ENCODE measurements around the gene TSACC.
"Not testable (repeated sequence)": the region's sequence is repeated elsewhere in the genome, so short reads cannot be mapped to it uniquely, and the experiment has no call there.

Gene TSACC

DNA sequence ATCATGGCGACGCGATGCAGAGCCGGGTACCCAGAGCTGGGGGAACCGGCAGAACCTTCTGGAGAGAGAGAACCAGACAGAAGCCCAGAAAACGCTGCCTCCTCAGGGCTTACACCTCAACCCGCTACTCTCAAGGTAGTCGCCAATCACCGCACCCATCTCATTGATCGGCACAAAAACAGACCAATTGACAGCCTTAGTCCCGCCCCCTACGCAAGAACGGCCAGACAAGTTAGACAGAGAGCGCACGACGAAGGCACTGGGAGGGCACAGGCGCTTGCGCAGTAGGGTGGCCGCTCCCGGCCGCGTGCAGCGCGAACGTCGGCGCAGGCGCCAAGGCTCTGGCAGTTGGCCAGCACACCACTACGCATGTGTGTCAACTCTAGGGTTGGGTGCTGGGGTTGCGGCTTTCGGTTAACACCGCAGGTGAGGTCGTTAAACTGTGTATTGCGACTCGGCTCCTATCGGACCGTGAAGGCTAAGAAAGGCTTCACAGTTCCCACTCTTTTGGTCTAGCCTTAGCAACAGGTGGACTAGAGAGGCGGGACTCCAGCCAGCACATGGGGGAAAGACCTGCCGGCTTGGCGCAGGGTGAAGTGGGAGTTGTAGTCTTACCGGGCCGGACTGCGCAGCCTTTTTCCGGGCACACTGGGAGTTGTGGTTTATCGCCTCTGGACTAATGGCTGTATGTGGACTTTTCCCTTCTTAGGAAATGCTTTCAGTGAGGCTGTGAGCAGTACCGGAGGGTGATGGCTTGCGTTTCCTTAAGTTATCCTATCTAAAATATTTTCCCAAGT, at the start of gene TSACC, which contains the start of gene CCT3:
Gene TSACC (plus strand): TSS at position 347 of the 797 bp plus-strand sequence. CDS start 1,232 bp downstream, outside the sequence.
Gene CCT3 (minus strand): TSS at position 113 of the 797 bp plus-strand sequence. CDS start 108 bp downstream, at position 5.
- peak; percentile 100 for DNase-seq

DNA sequence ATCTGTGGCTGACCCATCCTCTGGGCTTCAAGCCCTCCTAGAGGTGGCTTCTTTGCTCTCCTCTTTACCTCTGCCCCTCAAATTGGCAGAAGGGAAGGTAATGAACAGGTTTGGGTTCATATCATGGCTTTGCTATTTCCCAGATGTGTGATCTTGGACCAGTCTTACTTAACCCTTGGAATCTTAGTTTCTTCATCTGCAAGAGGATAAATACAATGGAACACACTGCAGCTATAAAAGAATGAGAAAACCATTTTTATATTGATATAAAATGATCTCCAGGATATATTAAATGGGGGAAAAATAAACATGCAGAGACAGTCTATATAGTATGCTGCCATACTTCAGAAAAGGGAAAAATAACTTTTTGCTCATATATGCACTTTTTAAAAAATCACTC, 48.5 kb upstream of the TSACC start:
- DNase-seq = no peak

DNA sequence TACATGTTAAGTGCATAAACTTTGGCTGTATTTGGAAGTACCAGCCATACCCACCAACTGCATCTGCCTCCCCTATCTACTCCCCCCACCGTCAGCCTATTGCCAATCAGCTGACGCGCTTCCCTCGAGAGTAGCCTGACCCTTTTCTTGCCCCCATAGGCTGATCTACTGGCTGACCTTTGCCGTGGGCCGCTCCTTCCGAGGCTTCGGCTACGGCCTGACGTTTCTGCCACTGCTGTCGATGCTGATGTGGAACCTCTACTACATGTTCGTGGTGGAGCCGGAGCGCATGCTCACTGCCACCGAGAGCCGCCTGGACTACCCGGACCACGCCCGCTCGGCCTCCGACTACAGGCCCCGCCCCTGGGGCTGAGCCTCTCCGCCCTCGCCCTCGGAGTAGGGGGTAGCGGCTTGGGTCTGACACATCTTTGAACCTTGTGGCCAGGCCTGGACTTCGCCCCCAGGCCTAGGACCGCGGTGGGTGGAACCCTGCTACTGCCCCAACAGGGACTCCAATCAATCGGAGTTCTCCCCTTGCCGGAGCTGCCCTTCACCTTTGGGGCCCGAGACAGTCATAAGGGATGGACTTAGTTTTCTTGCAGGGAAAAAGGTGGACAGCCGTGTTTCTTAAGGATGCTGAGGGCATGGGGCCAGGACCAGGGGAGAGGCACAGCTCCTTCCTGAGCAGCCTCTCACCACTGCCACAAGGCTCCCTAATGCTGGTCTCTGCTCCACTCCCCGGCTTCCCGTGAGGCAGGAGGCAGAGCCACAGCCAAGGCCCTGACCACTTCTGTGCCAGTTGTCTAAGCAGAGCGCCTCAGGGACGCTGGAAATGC, 46.9 kb upstream of the TSACC start:
- DNase-seq = peak; percentile 17 to 67

DNA sequence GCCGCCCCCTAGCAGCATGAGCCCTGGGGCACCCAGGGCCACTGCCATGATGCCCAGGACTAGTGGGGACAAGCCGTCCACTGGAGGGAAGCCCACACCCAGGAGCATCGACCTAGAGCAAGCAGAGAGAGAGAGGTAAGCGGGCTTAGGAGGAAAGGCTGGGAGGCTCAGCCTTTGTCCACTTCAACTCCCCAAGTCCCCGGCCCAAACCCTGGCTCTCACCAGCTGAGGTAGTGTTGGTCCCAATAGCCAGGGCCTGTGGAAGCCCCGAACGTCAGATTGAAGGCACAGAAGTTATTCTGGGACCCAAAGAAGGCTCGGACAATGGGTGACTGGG, 45.3 kb upstream of the TSACC start:
- no peak for DNase-seq

DNA sequence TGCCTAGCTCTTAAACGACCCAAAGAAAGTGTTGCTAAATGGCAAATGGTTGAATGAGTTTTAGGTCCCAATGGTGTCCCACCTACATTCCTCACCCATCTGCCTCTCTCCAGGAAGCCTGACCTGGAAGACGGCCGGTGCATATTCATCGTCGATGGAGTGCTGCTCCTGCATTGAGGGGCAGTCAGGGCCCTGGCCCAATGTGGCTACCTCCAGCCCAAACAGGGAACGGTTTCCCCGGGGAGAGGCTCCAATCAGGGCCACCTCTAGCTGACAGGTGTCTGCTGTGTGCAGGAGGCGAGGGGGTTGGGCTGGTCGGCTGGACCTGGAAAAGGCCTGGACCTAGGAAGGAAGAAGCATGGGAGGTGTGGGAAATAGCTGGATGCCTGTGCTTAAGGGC, 44.4 kb upstream of the TSACC start:
- no peak for DNase-seq

DNA sequence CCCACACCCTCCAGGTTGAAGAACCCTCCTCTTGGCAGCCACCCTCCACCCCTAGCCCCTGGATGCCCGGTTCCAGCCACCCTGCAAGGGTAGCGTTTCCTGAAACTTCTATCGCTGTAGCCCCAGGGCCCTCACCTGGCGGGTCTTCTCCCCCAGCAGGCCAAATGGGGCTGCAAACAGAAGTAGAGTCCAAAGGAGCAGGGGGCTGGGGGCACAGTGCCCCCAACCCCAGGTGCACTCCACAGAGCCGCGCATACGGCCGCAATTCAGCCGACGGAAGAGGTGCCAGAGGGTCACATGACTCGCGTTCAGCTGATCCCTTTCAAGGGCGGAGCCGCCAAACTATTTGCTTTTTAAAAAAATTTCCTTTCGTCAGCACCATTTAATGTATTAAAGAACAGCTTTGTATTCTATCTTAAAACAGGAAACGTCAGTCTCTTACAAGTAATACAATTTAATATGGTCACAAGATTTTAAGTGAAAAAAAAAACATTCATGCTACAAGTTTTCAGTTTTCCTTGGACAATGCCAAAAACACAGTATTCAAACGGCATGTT, 42.9 kb upstream of the TSACC start, which contains the start of gene GLMP:
Gene GLMP (minus strand): TSS at position 289 of the 557 bp plus-strand sequence. CDS start 34 bp downstream, at position 255.
- peak; percentile 46 to 61 for DNase-seq

DNA sequence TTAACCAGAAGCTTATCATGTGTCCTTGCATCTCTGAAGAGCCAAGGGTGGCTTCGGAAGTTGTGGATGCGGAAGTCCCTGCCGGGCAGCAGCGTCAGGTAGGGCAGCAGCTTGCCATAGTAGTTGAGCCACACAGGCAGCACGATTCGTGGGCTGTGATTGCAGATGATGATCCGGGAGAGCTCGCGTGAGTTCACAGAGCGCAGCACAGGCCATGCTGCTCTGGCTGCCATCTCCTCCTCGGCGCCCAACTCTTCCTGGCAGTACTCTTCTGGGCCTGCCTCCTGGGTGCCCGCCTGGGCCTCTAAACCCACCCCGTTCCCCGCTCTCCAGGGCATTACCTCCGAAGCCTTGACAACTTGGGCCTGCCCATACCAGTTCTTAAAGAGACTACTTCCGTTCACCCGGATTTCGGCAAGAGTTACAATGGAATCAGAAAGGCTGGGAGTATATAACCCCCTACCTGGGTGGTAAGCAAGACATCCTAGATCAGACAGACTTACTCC, 39.4 kb upstream of the TSACC start, which contains the start of gene VHLL:
Gene VHLL (minus strand): TSS at position 456 of the 506 bp plus-strand sequence. CDS start 118 bp downstream, at position 338.
- no peak for DNase-seq

DNA sequence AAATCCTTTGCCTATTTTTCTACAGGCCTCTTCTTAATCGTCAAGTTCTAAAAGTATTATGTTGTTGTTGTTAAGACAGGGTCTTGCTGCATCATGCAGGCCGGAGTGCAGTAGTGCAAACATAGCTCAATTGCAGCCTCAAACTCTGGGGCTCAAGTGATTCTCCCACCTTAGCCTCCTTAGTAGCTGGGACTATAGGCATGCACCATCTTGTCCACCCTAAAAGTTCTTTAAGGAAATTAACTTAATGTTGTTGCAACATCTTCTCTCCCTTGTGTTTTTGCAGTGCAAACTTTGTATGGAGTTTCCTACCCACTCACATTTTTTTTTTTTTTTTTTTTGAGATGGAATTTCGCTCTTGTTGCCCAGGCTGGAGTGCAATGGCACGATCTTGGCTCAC, 35.1 kb upstream of the TSACC start:
- DNase-seq = no peak

DNA sequence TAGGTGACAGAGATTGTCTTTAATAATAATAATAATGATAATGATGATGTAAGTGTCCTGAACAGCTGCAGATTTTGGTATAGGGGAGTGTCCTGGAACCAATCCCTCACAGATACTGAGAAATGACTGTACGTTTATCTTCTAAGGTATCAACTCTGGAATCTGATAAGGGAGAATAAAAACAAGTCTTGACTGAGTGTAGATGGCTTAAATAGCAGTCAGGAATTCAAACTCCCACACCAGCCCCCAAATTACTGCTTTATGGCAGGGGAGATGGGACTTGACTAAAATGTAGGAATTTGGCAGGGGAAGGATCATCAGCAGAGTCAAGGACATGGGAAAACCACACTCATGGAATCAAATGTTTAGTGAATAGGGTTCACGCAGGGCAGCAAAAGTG, 33.1 kb upstream of the TSACC start:
- DNase-seq = no peak

DNA sequence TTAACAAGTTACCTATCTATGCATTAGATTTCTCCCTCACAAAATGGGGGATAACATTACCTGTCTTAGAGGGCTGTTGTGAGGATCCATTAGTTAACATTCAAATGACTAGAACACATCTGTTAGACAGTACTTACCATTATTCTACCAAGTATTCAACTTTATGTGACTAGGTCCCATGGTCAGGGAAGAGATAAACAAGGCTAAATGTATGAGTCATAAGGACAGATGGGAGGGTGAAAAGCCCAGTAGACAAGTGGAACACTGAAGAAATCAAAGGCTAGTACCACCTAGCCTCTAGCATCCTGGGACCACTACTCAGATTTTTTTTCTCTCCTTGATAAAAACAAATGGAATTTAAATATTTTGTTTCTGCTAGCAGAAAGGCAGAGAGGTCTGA, 30.2 kb upstream of the TSACC start:
- no peak for DNase-seq

DNA sequence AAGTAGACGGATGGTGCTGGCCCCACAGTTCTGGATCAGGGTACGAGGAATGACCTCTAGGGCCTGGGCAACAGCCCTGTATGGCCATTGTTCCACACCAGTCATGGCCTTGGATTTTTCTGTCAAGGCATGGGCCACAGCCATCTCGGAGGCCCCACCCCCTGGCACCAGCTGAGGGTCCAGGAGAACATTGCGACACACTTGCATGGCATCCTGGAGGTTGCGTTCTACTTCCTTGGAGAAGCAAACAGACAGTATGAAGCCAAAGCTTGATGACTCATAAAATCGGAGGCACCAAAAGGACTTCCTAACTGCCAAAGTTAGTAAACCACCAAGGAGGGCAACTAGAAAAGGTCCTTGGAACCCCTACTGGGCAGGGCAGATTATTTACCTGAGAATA, 27.4 kb upstream of the TSACC start:
- DNase-seq = no peak

DNA sequence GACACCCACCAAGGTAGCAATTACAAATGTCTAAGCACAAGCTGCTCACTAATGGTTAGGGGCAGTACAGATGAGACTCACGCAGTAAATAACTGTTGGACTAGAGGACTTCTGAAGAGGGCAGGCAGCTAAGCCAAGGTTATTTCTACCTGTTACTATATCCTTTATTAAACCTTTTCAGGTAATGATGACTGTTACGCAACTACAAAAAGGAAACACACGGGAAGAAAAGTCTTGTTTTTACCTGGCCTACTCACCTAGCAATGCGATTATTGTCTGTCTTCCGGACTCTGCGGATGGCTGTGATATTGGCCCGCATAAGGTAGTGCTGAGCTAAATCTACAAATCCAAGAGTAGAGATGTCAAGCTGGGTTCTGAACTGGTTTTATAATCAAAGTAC, 21.4 kb upstream of the TSACC start:
- DNase-seq = no peak

DNA sequence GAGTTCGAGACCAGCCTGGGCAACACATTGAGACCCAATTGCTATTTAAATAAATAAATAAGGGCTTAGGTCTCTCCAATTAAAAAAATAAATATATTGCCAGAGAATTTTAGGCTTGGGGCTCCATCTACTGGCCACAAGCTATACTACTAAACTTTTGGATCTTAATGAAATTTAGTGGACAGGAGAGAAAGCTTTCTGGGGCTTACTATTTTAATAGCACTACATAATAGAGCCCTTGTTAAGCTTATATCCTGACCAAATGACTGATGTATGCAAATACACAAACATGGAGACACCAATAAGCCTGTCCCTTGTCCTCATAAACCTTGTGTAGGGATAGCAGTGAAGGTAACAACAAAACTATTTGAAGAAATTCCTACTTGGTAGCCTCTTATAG, 18.7 kb upstream of the TSACC start:
- peak in 1 of 2 donors; percentile 45 for DNase-seq

DNA sequence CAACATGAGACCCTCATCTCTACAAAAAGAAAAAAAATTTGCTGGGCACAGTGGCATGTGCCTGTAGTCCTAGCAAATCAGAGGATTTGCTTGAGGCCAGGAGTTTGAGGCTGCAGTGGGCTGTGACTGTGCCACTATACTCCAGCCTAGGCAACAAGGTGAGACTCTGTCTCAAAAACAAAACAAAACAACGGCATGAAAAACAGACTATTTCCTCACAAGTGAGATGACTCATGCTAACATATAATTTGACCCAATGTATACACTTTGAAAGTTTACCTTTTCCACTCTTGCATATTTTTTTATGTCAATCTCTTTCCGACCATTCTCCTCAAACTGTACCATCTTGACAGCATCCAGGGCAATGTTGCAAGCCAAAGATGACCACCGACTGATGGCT, 17.8 kb upstream of the TSACC start:
- DNase-seq = no peak

DNA sequence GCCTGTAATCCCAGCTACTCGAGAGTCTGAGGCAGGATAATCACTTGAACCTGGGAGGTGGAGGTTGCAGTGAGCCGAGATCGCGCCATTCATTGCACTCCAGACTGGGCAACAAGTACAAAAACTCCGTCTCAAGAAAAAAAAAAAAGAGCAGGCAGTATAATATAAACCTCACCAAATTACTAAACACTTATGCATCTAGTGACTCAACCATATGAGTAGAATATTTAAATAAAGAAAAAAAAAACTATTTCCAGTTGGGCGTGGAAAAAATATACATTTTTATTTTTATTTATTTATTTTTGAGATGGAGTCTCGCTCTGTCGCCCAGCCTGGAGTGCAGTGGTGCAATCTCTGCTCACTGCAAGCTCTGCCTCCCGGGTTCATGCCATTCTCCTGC, 15.1 kb upstream of the TSACC start:
- DNase-seq = not testable (repeated sequence)

DNA sequence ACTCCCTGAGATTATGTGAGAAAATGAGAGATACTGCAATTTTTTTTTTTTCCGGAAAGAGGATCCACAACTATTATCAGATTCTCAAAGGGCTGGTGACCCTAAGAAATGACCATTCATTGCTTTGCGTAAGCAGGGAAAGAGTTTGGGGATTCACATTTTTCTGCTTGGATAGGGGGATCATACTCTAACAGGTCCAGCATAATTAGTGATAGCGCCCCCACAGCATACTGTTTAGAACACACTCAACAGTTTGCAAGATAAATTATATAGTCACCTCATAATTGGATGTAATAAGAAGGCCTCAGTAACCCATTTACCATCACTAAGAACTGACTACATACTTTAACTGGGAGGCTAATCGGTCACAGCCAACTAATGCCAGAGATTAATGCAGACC, 2.1 kb upstream of the TSACC start:
- peak in 1 of 2 donors; percentile 9 for DNase-seq

DNA sequence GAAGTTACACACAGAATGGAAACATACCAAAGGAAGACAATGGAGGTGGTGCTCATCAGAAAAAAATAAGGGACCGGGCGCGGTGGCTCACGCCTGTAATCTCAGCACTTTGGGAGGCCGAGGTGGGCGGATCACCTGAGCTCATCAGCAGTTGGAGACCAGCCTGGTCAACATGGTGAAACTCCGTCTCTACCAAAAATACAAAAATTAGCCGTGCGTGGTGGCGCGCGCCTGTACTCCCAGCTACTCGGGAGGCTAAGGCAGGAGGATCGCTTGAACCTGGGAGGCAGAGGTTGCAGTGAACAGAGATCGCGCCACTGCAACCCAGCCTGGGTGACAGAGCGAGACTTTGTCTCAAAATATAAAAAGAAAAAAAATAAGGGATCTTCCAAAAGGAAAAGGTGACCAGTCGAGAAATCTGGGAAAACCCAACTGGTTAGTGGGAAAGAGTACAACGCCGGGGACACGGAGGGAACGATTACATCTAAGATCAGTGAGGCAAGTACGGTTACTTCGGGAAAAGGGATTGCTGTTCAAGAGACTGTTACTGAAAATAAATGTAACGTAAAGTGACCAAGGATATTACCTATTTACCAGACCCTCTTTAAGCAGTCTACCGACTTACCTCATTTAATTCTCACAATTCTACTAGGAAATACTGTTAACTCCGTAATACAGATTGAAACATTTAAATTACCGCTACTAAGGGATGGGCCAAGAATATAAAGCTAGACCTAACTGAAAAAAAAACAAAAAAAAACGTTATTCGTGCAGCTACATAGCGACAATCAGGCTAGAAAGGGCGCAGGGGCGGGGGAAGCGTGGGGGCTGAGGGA, 1.1 kb upstream of the TSACC start:
- DNase-seq = peak in 1 of 2 donors; percentile 1

DNA sequence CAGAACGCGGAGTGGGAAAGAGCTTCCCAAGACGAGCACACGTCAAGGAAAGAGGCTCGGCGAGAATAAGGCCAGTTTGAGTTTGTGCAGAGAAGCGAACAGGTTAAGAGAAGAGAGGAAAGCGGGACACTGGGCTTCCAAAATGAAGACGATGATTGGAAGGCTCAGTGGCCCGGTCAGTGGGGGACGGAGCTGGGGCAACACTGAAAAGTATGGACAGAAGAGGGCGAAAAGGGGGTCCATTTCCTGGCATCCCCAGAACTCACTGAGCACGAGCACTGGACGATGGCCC, 492 bp upstream of the TSACC start:
- no peak for DNase-seq

DNA sequence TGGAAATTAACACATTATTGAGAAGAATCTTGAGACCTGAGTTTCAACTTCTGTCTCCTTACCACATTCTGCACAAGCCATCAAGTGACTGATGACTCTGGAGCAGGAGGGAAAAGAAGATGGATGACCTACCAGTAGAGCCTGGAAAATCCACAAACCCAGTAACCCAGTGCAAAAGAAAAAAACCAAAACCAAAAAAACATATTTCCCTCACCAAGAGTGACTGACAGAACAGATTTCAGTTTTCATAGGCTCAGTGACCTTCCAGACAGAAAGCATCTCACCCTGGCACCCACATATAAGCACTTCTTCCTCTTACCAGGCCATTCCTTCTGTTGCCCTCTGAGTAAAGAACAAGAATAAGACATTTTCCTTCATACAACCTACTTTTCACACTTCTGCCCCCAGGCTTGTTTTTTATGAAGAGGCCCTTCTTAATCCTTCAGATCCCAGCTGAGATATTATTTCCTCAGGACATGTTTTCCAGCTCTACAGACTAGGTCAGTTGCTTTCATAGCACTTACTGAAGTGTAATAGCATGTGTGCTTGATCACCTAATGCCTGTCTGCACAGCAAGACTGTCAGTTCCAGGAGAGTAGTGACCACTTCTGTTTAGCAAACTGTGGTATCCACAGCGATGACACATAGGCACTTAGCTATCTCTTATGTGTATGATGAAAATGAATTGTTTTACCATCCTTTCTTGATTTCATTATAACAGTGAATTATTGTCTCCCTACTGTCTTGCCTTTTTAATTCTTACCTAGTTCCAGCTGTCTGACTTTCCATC, 4.0 kb downstream of the TSACC start:
- no peak for DNase-seq

DNA sequence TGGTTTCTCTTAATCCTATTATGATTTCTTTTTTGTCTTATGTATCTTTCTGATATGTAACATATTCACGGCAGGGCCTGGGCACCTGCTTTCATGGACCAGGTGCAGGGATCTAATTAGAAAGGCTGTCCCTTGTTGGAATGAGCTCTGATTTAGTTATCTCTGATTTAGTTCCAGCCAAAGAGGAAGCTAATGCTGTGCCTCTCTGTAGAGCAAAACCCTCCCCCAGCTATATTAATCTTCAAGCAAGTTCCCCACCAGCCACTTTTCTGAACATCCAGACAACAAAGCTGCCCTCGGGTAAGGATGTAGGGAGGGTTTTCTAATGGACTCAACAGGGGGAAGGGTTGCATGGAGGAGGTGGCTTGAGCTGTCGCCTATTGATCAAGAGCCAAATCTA, 6.1 kb downstream of the TSACC start:
- DNase-seq = no peak

DNA sequence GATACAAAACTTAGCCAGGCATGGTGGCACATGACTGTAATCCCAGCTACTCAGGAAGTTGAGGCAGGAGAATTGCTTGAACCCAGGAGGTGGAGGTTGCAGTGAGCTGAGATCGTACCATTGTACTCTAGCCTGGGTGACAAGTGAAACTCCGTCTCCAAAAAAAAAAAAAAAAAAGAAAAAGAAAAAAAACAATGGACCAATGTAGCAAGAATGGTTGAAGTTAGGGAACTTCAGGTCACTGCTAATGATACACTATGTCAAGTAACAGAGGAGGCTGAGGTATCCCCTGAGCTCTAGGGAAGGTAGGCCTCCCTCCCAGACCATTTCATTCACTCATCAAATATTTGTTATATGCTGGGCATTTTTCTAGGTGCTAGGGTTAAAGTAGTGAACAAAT, 7.7 kb downstream of the TSACC start:
- not testable (repeated sequence) for DNase-seq

DNA sequence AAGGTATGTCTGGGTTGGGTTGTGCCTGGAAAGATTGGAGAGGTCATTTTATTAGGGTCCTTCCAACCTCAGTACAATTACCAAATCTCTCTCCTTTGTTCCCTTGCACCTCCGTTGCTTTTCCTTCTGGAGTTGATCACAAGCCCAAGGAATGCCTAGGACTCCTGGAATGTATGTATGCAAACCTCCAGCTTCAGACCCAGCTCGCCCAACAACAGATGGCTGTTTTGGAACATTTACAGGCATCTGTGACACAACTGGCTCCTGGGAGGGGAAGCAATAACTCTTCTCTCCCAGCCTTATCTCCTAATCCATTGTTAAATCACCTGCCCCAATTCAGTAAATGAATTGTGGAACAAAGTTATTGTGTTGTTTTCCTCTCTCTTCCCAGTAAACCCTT, 8.3 kb downstream of the TSACC start:
- DNase-seq = no peak

Measured in CD4-positive, alpha-beta T cell treated with Interleukin-4 for 1 hour (primary cell).